T-helper 2 cell treated with Interferon-gamma antibody and Interleukin-4, amounts not matched to agents 5 μg/mL and 100 μg/mL, for 36 hours (primary cell): ENCODE measurements around the gene ABHD14A.

Experiments used
- DNase-seq: peaks from one replicate; pipeline ENCODE4 v3.0.0; 2021; ENCODE audit warnings: low spot score
- H3K27ac Mint-ChIP-seq: one replicate; pipeline ENCODE4 v1.8.0; 2021; ENCODE audit warnings: mild to moderate bottlenecking, mixed read lengths
- H3K27me3 Mint-ChIP-seq: one replicate; pipeline ENCODE4 v1.8.0; 2021; ENCODE audit warnings: low read depth, mixed read lengths
- H3K36me3 Mint-ChIP-seq: one replicate; pipeline ENCODE4 v1.8.0; 2021; ENCODE audit warnings: low read depth, mixed read lengths
- H3K4me1 Mint-ChIP-seq: one replicate; pipeline ENCODE4 v1.8.0; 2021; ENCODE audit warnings: low read depth, mixed read lengths
- H3K4me3 Mint-ChIP-seq: one replicate; pipeline ENCODE4 v1.8.0; 2022; ENCODE audit warnings: mild to moderate bottlenecking, moderate library complexity, mixed read lengths
- H3K9me3 Mint-ChIP-seq: one replicate; pipeline ENCODE4 v1.8.0; 2021; ENCODE audit warnings: mixed read lengths

The ABHD14A gene

DNA sequence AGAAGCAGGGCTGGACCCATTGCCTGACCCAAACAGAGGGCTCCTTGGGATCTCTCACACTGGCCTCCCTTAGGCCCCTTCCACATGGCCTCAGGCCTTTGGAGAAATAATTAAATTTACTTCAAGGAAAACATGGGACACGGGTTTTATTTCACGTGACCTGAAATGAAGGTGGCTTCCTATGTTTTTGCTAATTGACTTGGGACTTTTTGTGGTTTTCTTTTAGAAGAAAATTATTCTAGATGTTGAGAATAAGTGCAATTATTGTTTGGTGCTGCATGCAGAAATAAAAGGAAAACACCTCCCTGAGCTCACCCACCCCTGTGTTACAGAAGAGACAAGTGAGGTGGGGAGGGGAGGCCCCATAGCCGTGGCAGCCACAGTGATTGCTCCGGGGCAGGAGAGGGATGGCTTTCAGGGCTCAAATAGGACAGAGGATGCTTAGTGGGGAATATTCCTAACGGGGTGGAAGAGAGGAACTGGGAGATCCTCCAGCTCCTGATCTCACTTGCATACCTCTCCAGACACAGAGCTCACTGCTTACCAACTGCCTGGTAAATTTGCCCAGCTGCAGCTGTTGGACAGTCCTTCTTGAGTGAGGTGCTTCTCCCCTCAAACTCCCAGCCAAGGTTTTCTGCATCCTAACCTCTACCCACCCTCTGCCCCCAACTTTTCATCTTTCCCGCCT is 50.0 kb downstream of the ABHD14A start:
- no peaks in the 10 kb centered on the region for H3K9me3 Mint-ChIP-seq
- H3K4me3 Mint-ChIP-seq, result no peak overlapping the region
- H3K4me1 Mint-ChIP-seq, result no peaks in the 10 kb centered on the region
- H3K27ac Mint-ChIP-seq, result no peak overlapping the region
- no peak for DNase-seq
- peaks cover 4% of the 10 kb centered on the region for H3K27me3 Mint-ChIP-seq
- no peaks in the 10 kb centered on the region for H3K36me3 Mint-ChIP-seq

DNA sequence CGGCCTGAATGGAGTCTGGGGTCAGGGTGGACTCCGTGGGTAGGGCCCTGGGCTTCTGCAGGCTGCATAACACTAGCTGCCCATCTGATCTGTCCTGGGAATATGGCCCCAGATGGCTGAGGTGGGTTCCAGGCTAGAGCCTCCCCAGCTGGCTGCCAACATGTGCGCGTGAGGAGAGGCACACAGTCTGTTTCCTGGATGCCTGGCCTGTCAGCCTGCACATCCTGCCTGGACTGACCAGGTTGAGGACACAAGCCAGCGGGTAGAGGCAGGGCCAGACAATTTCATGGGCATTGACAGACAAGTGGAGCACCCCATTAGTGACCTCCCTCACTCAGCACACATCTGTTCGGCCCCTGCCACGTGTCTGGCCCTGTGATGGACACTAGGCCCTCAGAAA is 50.6 kb downstream of the ABHD14A start:
- no peaks in the 10 kb centered on the region for H3K36me3 Mint-ChIP-seq
- H3K4me3 Mint-ChIP-seq, result no peak overlapping the region
- no peaks in the 10 kb centered on the region for H3K4me1 Mint-ChIP-seq
- H3K27ac Mint-ChIP-seq, result no peak overlapping the region
- DNase-seq, result no peak
- no peaks in the 10 kb centered on the region for H3K9me3 Mint-ChIP-seq
- H3K27me3 Mint-ChIP-seq, result peaks cover 4% of the 10 kb centered on the region

DNA sequence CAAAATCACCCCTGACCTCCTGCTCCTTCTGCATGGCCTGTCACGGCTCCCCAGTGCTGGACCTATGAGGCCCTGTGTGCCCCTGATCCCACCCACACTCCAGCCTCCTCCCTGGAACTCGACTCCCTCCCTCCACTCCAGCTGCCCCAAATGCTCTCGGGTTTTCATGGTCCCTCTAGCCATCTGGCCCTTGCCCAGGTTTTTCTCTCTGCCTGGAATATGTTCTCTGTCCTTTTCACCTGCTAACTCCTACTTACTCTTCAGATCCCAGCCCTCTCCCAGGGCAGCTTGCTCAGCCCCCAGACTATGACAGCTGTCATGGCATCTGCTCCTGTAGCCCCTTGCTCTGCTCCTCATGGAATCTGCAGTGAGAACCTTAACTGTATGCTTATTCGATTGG is 51.2 kb downstream of the ABHD14A start:
- Mint-ChIP-seq H3K9me3 (no peaks in the 10 kb centered on the region), H3K4me1 (no peaks in the 10 kb centered on the region), H3K27me3 (peaks cover 4% of the 10 kb centered on the region), H3K36me3 (no peaks in the 10 kb centered on the region), H3K27ac (no peak overlapping the region), H3K4me3 (no peak overlapping the region)
- DNase-seq, result no peak

DNA sequence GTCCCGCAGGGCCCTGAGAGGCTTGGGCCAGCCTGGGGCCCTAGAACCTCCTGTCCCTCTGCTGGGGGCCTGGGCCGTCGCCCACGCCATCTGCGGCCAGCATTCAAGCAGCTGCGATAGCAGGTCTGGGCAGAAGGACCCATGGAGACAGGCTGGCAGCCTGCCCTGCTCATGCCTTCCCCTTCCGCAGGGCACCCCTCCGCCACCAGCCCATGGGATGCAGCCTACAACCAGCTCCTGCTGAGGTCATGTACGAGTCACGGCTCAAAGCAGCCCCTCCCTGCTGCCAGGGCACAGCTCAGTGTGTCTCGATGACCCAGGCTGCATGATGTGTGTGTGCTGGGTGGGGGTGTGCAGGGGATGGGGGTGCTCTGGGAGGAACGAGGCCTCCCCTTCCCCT is 53.7 kb downstream of the ABHD14A start:
- H3K4me1 Mint-ChIP-seq, result no peaks in the 10 kb centered on the region
- H3K27me3 Mint-ChIP-seq, result peaks cover 4% of the 10 kb centered on the region
- H3K4me3 Mint-ChIP-seq, result no peak overlapping the region
- no peak for DNase-seq
- no peaks in the 10 kb centered on the region for H3K9me3 Mint-ChIP-seq
- no peak overlapping the region for H3K27ac Mint-ChIP-seq
- H3K36me3 Mint-ChIP-seq, result no peaks in the 10 kb centered on the region

DNA sequence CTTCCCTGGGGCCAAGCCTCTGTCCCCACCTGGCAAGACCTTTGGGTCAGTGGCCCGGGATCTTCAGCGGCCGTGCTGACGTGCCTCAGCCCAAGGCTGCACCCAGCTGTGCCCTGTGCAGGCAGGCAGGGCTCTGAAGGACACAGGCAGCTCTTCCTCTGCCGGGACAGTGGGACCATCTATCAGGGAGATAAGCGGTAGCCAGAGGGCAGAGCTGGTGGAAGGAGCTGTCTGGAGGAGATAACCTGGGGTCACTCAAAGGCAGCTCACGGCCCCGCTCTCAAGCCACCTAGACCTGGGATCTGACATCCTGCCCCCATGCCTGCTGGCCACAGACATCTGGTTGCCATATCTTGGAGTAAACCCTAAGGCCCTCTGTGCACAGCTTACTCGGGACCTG is 54.2 kb downstream of the ABHD14A start:
- Mint-ChIP-seq H3K36me3 (no peaks in the 10 kb centered on the region), H3K27ac (no peak overlapping the region), H3K4me3 (no peak overlapping the region), H3K4me1 (no peaks in the 10 kb centered on the region), H3K9me3 (no peaks in the 10 kb centered on the region), H3K27me3 (peaks cover 4% of the 10 kb centered on the region)
- DNase-seq, result no peak

DNA sequence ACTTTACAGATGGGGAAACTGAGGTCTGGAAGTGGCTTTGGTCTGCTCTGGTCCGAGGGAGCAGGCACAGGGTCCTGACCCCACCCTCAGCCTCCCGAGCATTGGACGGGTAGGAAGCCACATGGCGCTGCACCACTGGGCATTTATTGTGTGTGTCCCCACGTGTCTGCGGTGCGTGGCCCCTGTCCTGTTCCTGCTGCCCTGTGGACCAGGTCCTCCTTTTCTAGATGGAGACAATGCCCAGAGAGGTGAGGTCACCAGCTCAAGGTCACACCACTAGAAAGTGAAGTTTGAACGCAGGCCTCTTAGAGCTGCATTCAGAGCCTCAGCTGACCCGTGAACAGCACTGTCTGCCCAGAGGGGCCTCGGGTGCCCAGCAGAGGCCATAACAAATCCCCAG is 54.7 kb downstream of the ABHD14A start:
- no peaks in the 10 kb centered on the region for H3K36me3 Mint-ChIP-seq
- H3K4me3 Mint-ChIP-seq, result no peak overlapping the region
- no peaks in the 10 kb centered on the region for H3K4me1 Mint-ChIP-seq
- H3K9me3 Mint-ChIP-seq, result no peaks in the 10 kb centered on the region
- no peak overlapping the region for H3K27ac Mint-ChIP-seq
- no peak for DNase-seq
- H3K27me3 Mint-ChIP-seq, result peaks cover 4% of the 10 kb centered on the region
